ENCODE data around the gene RASGRP3. TPM values are rescaled to one million over a fixed set of nuclear protein-coding genes. Genes with fewer than 3 reads are reported as not detected.

Gene RASGRP3
- total and polyA plus RNA-seq, 12 donors: 2.5 to 23.8 (median 10.7) TPM

- intact Hi-C loops (cut with DNase I): no loop called here
- TF ChIP-seq POLR2A (IDR thresholded peaks at IDR 0.05): no peak
- TF ChIP-seq CTCF (IDR thresholded peaks at IDR 0.05): no peak
- Histone ChIP-seq H3K27me3 (no peaks in the 10 kb centered on the region), H3K4me3 (no peak overlapping the region), H3K36me3 (replicated peaks in 1 of 2) (no peaks in the 10 kb centered on the region), H3K9me3 (replicated peaks in 1 of 3) (no peaks in the 10 kb centered on the region), H3K4me1 (replicated peaks in 1 of 2) (no peaks in the 10 kb centered on the region), H3K27ac (no peak overlapping the region)
- peak in 3 of 7 donors; percentile 14 to 27 (median 15) for DNase-seq
- 45 to 67% (median 57%) methylated on average over 1 of the region's 1 CpG for WGBS, 4 donors
Measured at GRCh38 chr2:33521791-33522281, 45.4 kb downstream of the RASGRP3 start.

- H3K27ac ChIP-seq: no peak overlapping the region
- no peak overlapping the region for H3K4me3 ChIP-seq
- intact Hi-C loops (cut with DNase I): no loop called here
- no peaks in the 10 kb centered on the region for H3K27me3 ChIP-seq
- H3K4me1 ChIP-seq (replicated peaks in 1 of 2): no peaks in the 10 kb centered on the region
- no peak for DNase-seq
- 74 to 91% (median 89%) methylated on average over 4 of the region's 4 CpGs for WGBS, 4 donors
- no peaks in the 10 kb centered on the region for H3K36me3 ChIP-seq (replicated peaks in 1 of 2)
- no peak for TF ChIP-seq POLR2A (IDR thresholded peaks at IDR 0.05)
- TF ChIP-seq CTCF (IDR thresholded peaks at IDR 0.05): no peak
- H3K9me3 ChIP-seq (replicated peaks in 1 of 3): no peaks in the 10 kb centered on the region
Measured at GRCh38 chr2:33522576-33522975, 46.1 kb downstream of the RASGRP3 start.

- no peak overlapping the region for H3K4me3 ChIP-seq
- 89 to 95% (median 91%) methylated on average over 6 of the region's 6 CpGs for WGBS, 4 donors
- intact Hi-C loops (cut with DNase I): no loop called here
- TF ChIP-seq POLR2A (IDR thresholded peaks at IDR 0.05): no peak
- no peak for TF ChIP-seq CTCF (IDR thresholded peaks at IDR 0.05)
- no peaks in the 10 kb centered on the region for H3K9me3 ChIP-seq (replicated peaks in 1 of 3)
- no peaks in the 10 kb centered on the region for H3K27me3 ChIP-seq
- no peak overlapping the region for H3K27ac ChIP-seq
- no peaks in the 10 kb centered on the region for H3K4me1 ChIP-seq (replicated peaks in 1 of 2)
- no peak for DNase-seq
- H3K36me3 ChIP-seq (replicated peaks in 1 of 2): no peaks in the 10 kb centered on the region
Measured at GRCh38 chr2:33525666-33526065, 49.2 kb downstream of the RASGRP3 start.

GRCh38 chr2:33526132-33526531 lies 49.7 kb downstream of the RASGRP3 start:
- intact Hi-C loops (cut with DNase I): no loop called here
- H3K27me3 ChIP-seq: no peaks in the 10 kb centered on the region
- H3K9me3 ChIP-seq (replicated peaks in 1 of 3): no peaks in the 10 kb centered on the region
- DNase-seq: no peak
- H3K36me3 ChIP-seq (replicated peaks in 1 of 2): no peaks in the 10 kb centered on the region
- 37 to 49% (median 43%) methylated on average over 2 of the region's 2 CpGs for WGBS, 4 donors
- no peak for TF ChIP-seq CTCF (IDR thresholded peaks at IDR 0.05)
- no peak for TF ChIP-seq POLR2A (IDR thresholded peaks at IDR 0.05)
- H3K27ac ChIP-seq: no peak overlapping the region
- no peaks in the 10 kb centered on the region for H3K4me1 ChIP-seq (replicated peaks in 1 of 2)
- H3K4me3 ChIP-seq: no peak overlapping the region

All from adrenal gland (tissue), 12 donors.